PC-9 (cell line): ENCODE results near the gene TOX3. TPM values are rescaled to one million over a fixed set of nuclear protein-coding genes. Genes with fewer than 3 reads are reported as not detected.

Experiments
- BruUV-seq: library from RNA; stranded (reverse); fragments of 400-500 nt; replicated peaks from 2 replicates; lab custom pipeline; 2021; lab: Mats Ljungman, UMichigan
- CTCF ChIA-PET: fragments of 300-600 bp; sonication (Branson Sonifier 250); formaldehyde crosslinking; loops from one replicate; lab custom pipeline; 2022; ENCODE audit warnings: antibody characterized with exemption; lab: Charles Lee
- POLR2A ChIA-PET: fragments of 300-600 bp; sonication (Branson Sonifier 250); formaldehyde crosslinking; loops from one replicate; lab custom pipeline; 2022; ENCODE audit warnings: antibody characterized with exemption; ENCODE audit not compliant: unreplicated experiment; lab: Charles Lee
- DNase-seq, 2 experiments: peaks; one replicate each; pipeline versions ENCODE4 v3.0.0 to v3.0.0-alpha.2; 2015 to 2022; ENCODE audit warnings: mixed read lengths in 1 of 2
- H2AFZ ChIP-seq: fragments of 200-600 bp; sonication (generic); 2 replicates; pipeline ENCODE4 v1.8.1; 2017; ENCODE audit warnings: antibody characterized with exemption
- H3F3A ChIP-seq: fragments of 200-600 bp; sonication (generic); 2 replicates; pipeline ENCODE4 v1.8.1; 2017; ENCODE audit warnings: antibody characterized with exemption, mild to moderate bottlenecking, low read depth; ENCODE audit not compliant: insufficient read depth
- H3K27ac ChIP-seq: fragments of 200-600 bp; sonication (generic); 2 replicates; pipeline ENCODE4 v1.6.1; 2016; ENCODE audit warnings: mixed run types
- H3K27me3 ChIP-seq: fragments of 200-600 bp; sonication (generic); 2 replicates; pipeline ENCODE4 v1.6.1; 2016; ENCODE audit warnings: low read depth, mixed run types; ENCODE audit not compliant: insufficient read depth
- H3K36me3 ChIP-seq: fragments of 200-600 bp; sonication (generic); 2 replicates; pipeline ENCODE4 v1.6.1; 2016; ENCODE audit warnings: low read depth, mixed run types
- H3K4me1 ChIP-seq: fragments of 200-600 bp; sonication (generic); replicated peaks from 2 replicates; pipeline ENCODE4 v1.6.1; 2016; ENCODE audit warnings: mixed run types; ENCODE audit not compliant: insufficient read depth
- H3K4me2 ChIP-seq: fragments of 200-600 bp; sonication (generic); 2 replicates; pipeline ENCODE4 v1.6.1; 2017; ENCODE audit warnings: mixed run types
- H3K4me3 ChIP-seq: fragments of 200-600 bp; sonication (generic); 2 replicates; pipeline ENCODE4 v1.6.1; 2016; ENCODE audit warnings: mixed run types
- H3K79me2 ChIP-seq: fragments of 200-600 bp; sonication (generic); 2 replicates; pipeline ENCODE4 v1.6.1; 2017; ENCODE audit warnings: low read depth, mixed run types
- H3K9me2 ChIP-seq: fragments of 200-600 bp; sonication (generic); 2 replicates; pipeline ENCODE4 v1.8.1; 2017; ENCODE audit warnings: mild to moderate bottlenecking; ENCODE audit not compliant: insufficient read depth
- H3K9me3 ChIP-seq: fragments of 200-600 bp; sonication (generic); 2 replicates; pipeline ENCODE4 v1.8.1; 2016; ENCODE audit warnings: low read depth; ENCODE audit not compliant: insufficient read depth
- H4K20me1 ChIP-seq: fragments of 200-600 bp; sonication (generic); 2 replicates; pipeline ENCODE4 v1.8.1; 2017; ENCODE audit not compliant: insufficient read depth
- CTCF ChIP-seq: fragments of 200-600 bp; sonication (generic); conservative IDR thresholded peaks from 2 replicates; pipeline ENCODE4 v1.6.1; 2017; ENCODE audit warnings: mixed run types, antibody characterized with exemption, mild to moderate bottlenecking, moderate library complexity
- EZH2 ChIP-seq: fragments of 200-600 bp; sonication (generic); IDR thresholded peaks from 2 replicates; pipeline ENCODE4 v1.8.0; 2017; ENCODE audit warnings: antibody characterized with exemption, low read depth
- intact Hi-C: fragments of 100-400 bp; cut with micrococcal nuclease; formaldehyde crosslinking; loops from one replicate; pipeline ENCODE4 v1.10.0; 2022; ENCODE audit not compliant: unreplicated experiment
- total RNA-seq: library from RNA; stranded (reverse); gene quantifications from 2 replicates; pipeline ENCODE4 v1.2.3, GENCODE V29; 2021

TOX3 gene
- total RNA-seq, 1 experiment from 2014 or later, result not detected

GRCh38 chr16:52434224-52434623 is 112.7 kb downstream of the TOX3 start:
- no peaks in the 10 kb centered on the region for H3F3A ChIP-seq
- intact Hi-C loops, result no loop called here

GRCh38 chr16:52433643-52434042 is 113.3 kb downstream of the TOX3 start:
- no peak overlapping the region for H3K4me2 ChIP-seq
- H3K4me3 ChIP-seq, result no peak overlapping the region
- no peaks in the 10 kb centered on the region for H3F3A ChIP-seq
- no TSS peak for BruUV-seq
- H3K9me2 ChIP-seq, result no peaks in the 10 kb centered on the region
- DNase-seq, result no peak
- no peak overlapping the region for H3K27ac ChIP-seq
- no peaks in the 10 kb centered on the region for H3K36me3 ChIP-seq
- TF ChIP-seq CTCF (no peak), EZH2 (no peak)
- no peaks in the 10 kb centered on the region; the same call in 1 of the 2 replicates for H3K27me3 ChIP-seq
- H4K20me1 ChIP-seq, result no peaks in the 10 kb centered on the region
- no peaks in the 10 kb centered on the region for H3K4me1 ChIP-seq
- ChIA-PET POLR2A (no interaction called here), CTCF (no interaction called here)
- H3K79me2 ChIP-seq, result no peaks in the 10 kb centered on the region
- intact Hi-C loops, result no loop called here
- H3K9me3 ChIP-seq, result no peaks in the 10 kb centered on the region
- H2AFZ ChIP-seq, result no peak overlapping the region

More at GRCh38 chr16:52434224-52434623, 112.7 kb downstream of the TOX3 start:
- Histone ChIP-seq H4K20me1 (no peaks in the 10 kb centered on the region), H3K9me3 (no peaks in the 10 kb centered on the region), H3K36me3 (no peaks in the 10 kb centered on the region), H3K4me1 (no peaks in the 10 kb centered on the region), H3K4me3 (no peak overlapping the region), H3K4me2 (no peak overlapping the region), H3K79me2 (no peaks in the 10 kb centered on the region), H3K27ac (no peak overlapping the region), H3K9me2 (no peaks in the 10 kb centered on the region), H3K27me3 (no peaks in the 10 kb centered on the region; the same call in 1 of the 2 replicates), H2AFZ (no peak overlapping the region)
- BruUV-seq, result no TSS peak
- no peak for TF ChIP-seq EZH2
- no peak for TF ChIP-seq CTCF
- no peak for DNase-seq
- CTCF ChIA-PET, result no interaction called here
- POLR2A ChIA-PET, result no interaction called here

GRCh38 chr16:52424591-52424990 is 122.4 kb downstream of the TOX3 start:
- CTCF ChIA-PET, result no interaction called here
- DNase-seq, result no peak
- no peaks in the 10 kb centered on the region for H3F3A ChIP-seq
- H4K20me1 ChIP-seq, result no peaks in the 10 kb centered on the region
- TF ChIP-seq CTCF (no peak), EZH2 (no peak)
- no peaks in the 10 kb centered on the region for H3K79me2 ChIP-seq
- no peak overlapping the region for H3K4me3 ChIP-seq
- no peaks in the 10 kb centered on the region for H3K9me3 ChIP-seq
- no peaks in the 10 kb centered on the region for H3K36me3 ChIP-seq
- intact Hi-C loops, result no loop called here
- H3K27me3 ChIP-seq, result no peaks in the 10 kb centered on the region
- no peaks in the 10 kb centered on the region for H3K4me1 ChIP-seq
- no TSS peak for BruUV-seq
- H3K27ac ChIP-seq, result no peak overlapping the region
- H2AFZ ChIP-seq, result no peak overlapping the region
- POLR2A ChIA-PET, result no interaction called here
- no peak overlapping the region for H3K4me2 ChIP-seq
- H3K9me2 ChIP-seq, result no peaks in the 10 kb centered on the region
